ENCODE measurements around the gene EFCC1. TPM values are rescaled to one million over a fixed set of nuclear protein-coding genes. Genes with fewer than 3 reads are reported as not detected.
A peak's percentile ranks its signal among the peaks of the same experiment; 100 is the strongest.

Gene EFCC1
- total RNA-seq, 1 donor = not detected

GRCh38 chr3:129014793-129015345, 13.8 kb downstream of the EFCC1 start:
- Histone ChIP-seq H3K4me1 (ENCODE audit: insufficient read depth, low read length) (no peaks in the 10 kb centered on the region), H3K79me2 (ENCODE audit: insufficient read depth, low read length) (no peaks in the 10 kb centered on the region), H3K4me2 (ENCODE audit: insufficient read depth, low read length) (no peak overlapping the region), H3K4me3 (ENCODE audit: insufficient read depth, low read length) (no peak overlapping the region), H3K36me3 (ENCODE audit: insufficient read depth, low read length) (no peaks in the 10 kb centered on the region), H3K27ac (ENCODE audit: low read depth, low read length) (no peak overlapping the region), H3K27me3 (ENCODE audit: insufficient read depth, low read length) (no peaks in the 10 kb centered on the region), H4K20me1 (ENCODE audit: insufficient read depth, low read length) (no peaks in the 10 kb centered on the region), H2AFZ (ENCODE audit: low read length) (no peak overlapping the region), H3K9me3 (ENCODE audit: low read depth, low read length) (no peaks in the 10 kb centered on the region)
- TF ChIP-seq CTCF (IDR thresholded peaks at IDR 0.05; ENCODE audit: extremely low read depth, low read depth, low read length) = no peak
- DNase-seq (ENCODE audit: insufficient read length, low spot score, missing footprints) = no peak

GRCh38 chr3:129015388-129016105, 14.4 kb downstream of the EFCC1 start:
- TF ChIP-seq CTCF (IDR thresholded peaks at IDR 0.05; ENCODE audit: extremely low read depth, low read depth, low read length) = no peak
- Histone ChIP-seq H3K9me3 (ENCODE audit: low read depth, low read length) (no peaks in the 10 kb centered on the region), H3K27ac (ENCODE audit: low read depth, low read length) (no peak overlapping the region), H3K27me3 (ENCODE audit: insufficient read depth, low read length) (no peaks in the 10 kb centered on the region), H3K4me1 (ENCODE audit: insufficient read depth, low read length) (no peaks in the 10 kb centered on the region), H3K4me2 (ENCODE audit: insufficient read depth, low read length) (no peak overlapping the region), H2AFZ (ENCODE audit: low read length) (no peak overlapping the region), H3K36me3 (ENCODE audit: insufficient read depth, low read length) (no peaks in the 10 kb centered on the region), H4K20me1 (ENCODE audit: insufficient read depth, low read length) (no peaks in the 10 kb centered on the region), H3K4me3 (ENCODE audit: insufficient read depth, low read length) (no peak overlapping the region), H3K79me2 (ENCODE audit: insufficient read depth, low read length) (no peaks in the 10 kb centered on the region)
- DNase-seq (ENCODE audit: insufficient read length, low spot score, missing footprints) = no peak

- Histone ChIP-seq H3K27ac (ENCODE audit: low read depth, low read length) (no peak overlapping the region), H3K79me2 (ENCODE audit: insufficient read depth, low read length) (no peaks in the 10 kb centered on the region), H3K27me3 (ENCODE audit: insufficient read depth, low read length) (no peaks in the 10 kb centered on the region), H3K4me1 (ENCODE audit: insufficient read depth, low read length) (peaks cover 3% of the 10 kb centered on the region), H3K4me2 (ENCODE audit: insufficient read depth, low read length) (no peak overlapping the region), H3K9me3 (ENCODE audit: low read depth, low read length) (no peaks in the 10 kb centered on the region), H3K36me3 (ENCODE audit: insufficient read depth, low read length) (no peaks in the 10 kb centered on the region), H2AFZ (ENCODE audit: low read length) (no peak overlapping the region), H3K4me3 (ENCODE audit: insufficient read depth, low read length) (no peak overlapping the region), H4K20me1 (ENCODE audit: insufficient read depth, low read length) (no peaks in the 10 kb centered on the region)
- DNase-seq (ENCODE audit: insufficient read length, low spot score, missing footprints) = no peak
- no peak for TF ChIP-seq CTCF (IDR thresholded peaks at IDR 0.05; ENCODE audit: extremely low read depth, low read depth, low read length)
Measured at GRCh38 chr3:129016356-129016719, 15.2 kb downstream of the EFCC1 start.

GRCh38 chr3:129016720-129017483, 15.8 kb downstream of the EFCC1 start:
- Histone ChIP-seq H3K27me3 (ENCODE audit: insufficient read depth, low read length) (peaks cover 3% of the 10 kb centered on the region), H4K20me1 (ENCODE audit: insufficient read depth, low read length) (no peaks in the 10 kb centered on the region), H3K4me2 (ENCODE audit: insufficient read depth, low read length) (no peak overlapping the region), H3K36me3 (ENCODE audit: insufficient read depth, low read length) (no peaks in the 10 kb centered on the region), H3K79me2 (ENCODE audit: insufficient read depth, low read length) (no peaks in the 10 kb centered on the region), H2AFZ (ENCODE audit: low read length) (no peak overlapping the region), H3K4me3 (ENCODE audit: insufficient read depth, low read length) (no peak overlapping the region), H3K9me3 (ENCODE audit: low read depth, low read length) (no peaks in the 10 kb centered on the region), H3K4me1 (ENCODE audit: insufficient read depth, low read length) (peaks cover 3% of the 10 kb centered on the region), H3K27ac (ENCODE audit: low read depth, low read length) (no peak overlapping the region)
- DNase-seq (ENCODE audit: insufficient read length, low spot score, missing footprints) = peak; percentile 31
- TF ChIP-seq CTCF (IDR thresholded peaks at IDR 0.05; ENCODE audit: extremely low read depth, low read depth, low read length) = no peak
